ENCODE data around the gene M1AP.

GRCh38 chr2:74618410-74619083, 29.6 kb downstream of the M1AP start:
- TF ChIP-seq CTCF (IDR thresholded peaks at IDR 0.05) (no peak), POLR2AphosphoS5 (IDR thresholded peaks at IDR 0.05; ENCODE audit: insufficient read depth in 1 of 2, low read depth in 1 of 2) (no peak), POLR2A (IDR thresholded peaks at IDR 0.05) (no peak)
